ENCODE results near the gene CDH4.

DNA sequence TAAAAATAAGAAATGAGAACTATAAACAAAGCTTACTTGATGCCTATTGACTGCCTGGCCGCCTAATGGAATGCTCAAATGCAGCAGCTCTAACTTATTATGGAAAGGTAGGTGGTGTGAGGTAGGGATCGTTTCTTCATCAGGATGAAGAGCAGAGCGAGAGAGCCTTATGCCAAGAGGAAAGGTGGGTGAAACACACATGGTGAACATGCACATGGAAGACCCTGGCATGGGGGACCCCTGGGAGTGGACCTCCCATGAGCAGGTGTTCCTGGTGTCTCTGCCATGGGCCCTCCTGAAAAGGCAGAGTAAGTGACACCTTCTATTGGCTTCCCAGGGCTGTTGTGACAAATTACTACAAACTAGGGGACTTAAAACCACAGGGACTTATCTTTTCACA is 130.1 kb downstream of the CDH4 start:
- TF ChIP-seq, protein P1, sequence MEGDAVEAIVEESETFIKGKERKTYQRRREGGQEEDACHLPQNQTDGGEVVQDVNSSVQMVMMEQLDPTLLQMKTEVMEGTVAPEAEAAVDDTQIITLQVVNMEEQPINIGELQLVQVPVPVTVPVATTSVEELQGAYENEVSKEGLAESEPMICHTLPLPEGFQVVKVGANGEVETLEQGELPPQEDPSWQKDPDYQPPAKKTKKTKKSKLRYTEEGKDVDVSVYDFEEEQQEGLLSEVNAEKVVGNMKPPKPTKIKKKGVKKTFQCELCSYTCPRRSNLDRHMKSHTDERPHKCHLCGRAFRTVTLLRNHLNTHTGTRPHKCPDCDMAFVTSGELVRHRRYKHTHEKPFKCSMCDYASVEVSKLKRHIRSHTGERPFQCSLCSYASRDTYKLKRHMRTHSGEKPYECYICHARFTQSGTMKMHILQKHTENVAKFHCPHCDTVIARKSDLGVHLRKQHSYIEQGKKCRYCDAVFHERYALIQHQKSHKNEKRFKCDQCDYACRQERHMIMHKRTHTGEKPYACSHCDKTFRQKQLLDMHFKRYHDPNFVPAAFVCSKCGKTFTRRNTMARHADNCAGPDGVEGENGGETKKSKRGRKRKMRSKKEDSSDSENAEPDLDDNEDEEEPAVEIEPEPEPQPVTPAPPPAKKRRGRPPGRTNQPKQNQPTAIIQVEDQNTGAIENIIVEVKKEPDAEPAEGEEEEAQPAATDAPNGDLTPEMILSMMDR (IDR thresholded peaks at IDR 0.05): no peak
- no peak for TF ChIP-seq POLR2A (IDR thresholded peaks at IDR 0.05)
